Fibroblast of the aortic adventitia (primary cell): ENCODE results near the gene MCTP1. TPM values are rescaled to one million over a fixed set of nuclear protein-coding genes. Genes with fewer than 3 reads are reported as not detected.

ENCODE experiments used
- DNase-seq: peaks from one replicate; pipeline ENCODE4 v3.0.0-alpha.2; 2010; ENCODE audit warnings: low read depth
- H3K4me3 ChIP-seq: 2 replicates; pipeline ENCODE4 v1.5.1; 2011; ENCODE audit warnings: low read depth, mild to moderate bottlenecking, control low read depth, low read length, moderate library complexity
- total RNA-seq: library from RNA; depleted of rRNA; stranded (reverse); fragments of >200 nt; gene quantifications from 2 replicates; pipeline ENCODE4 v1.2.3, GENCODE V29; 2012; ENCODE audit warnings: low replicate concordance
- TF ChIP-seq, protein P1 (sequence below): IDR thresholded peaks from 2 replicates; pipeline ENCODE4 v1.5.1; 2011; ENCODE audit warnings: mild to moderate bottlenecking, low read length, control low read depth, inconsistent platforms; ENCODE audit not compliant: insufficient read depth

The MCTP1 gene
- total RNA-seq, 1 donor, result 7.6 TPM

DNA sequence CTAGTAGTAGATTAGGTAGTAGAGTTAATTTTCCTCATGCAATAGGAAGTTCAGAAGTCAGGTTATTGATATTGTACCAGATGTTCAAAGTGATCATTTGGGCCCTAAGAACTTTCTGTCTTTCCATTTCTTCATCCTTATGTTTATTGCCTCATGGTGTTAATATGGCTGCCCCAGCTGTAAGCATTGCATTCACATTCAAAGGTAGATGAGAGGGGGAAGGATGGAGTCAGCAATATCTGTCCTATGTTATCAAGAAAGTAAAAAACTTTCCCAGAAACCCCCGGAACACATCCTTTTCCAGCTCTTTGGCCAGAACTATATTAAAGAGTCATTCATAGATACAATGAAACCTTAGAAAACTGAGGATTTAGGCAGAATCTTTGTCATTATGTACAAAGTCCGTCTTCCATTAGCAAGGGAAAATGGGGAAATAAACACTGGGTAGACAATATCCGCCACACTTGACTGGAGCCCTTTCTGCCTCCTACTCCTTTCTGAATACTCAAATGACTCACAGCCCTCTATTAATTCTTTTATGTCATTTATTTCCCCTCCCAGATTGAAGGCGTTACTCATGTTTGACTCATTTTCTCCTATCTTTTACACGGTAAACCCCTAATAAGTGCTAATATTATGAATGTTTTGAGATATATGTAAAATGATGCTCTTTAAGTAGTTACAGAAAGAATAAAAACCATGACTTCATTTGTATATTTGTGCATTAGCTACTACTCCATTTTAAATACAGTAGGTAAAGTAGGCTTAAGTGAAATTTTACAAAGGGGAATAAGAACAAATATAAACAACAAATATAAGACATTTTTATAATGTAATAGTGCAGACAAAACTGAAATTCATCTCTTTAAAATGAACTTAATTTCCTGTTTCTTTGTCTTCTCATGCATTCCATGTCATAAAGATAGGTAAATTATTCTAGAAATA is 538.8 kb downstream of the MCTP1 start:
- DNase-seq, result peak; percentile 38
- H3K4me3 ChIP-seq, result no peak overlapping the region
- TF ChIP-seq, protein P1, sequence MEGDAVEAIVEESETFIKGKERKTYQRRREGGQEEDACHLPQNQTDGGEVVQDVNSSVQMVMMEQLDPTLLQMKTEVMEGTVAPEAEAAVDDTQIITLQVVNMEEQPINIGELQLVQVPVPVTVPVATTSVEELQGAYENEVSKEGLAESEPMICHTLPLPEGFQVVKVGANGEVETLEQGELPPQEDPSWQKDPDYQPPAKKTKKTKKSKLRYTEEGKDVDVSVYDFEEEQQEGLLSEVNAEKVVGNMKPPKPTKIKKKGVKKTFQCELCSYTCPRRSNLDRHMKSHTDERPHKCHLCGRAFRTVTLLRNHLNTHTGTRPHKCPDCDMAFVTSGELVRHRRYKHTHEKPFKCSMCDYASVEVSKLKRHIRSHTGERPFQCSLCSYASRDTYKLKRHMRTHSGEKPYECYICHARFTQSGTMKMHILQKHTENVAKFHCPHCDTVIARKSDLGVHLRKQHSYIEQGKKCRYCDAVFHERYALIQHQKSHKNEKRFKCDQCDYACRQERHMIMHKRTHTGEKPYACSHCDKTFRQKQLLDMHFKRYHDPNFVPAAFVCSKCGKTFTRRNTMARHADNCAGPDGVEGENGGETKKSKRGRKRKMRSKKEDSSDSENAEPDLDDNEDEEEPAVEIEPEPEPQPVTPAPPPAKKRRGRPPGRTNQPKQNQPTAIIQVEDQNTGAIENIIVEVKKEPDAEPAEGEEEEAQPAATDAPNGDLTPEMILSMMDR, result no peak

GRCh38 chr5:94744906-94745305 is 540.0 kb downstream of the MCTP1 start:
- TF ChIP-seq, protein P1, result no peak
- no peak overlapping the region for H3K4me3 ChIP-seq
- no peak for DNase-seq

- no peak for DNase-seq
- no peak overlapping the region for H3K4me3 ChIP-seq
- TF ChIP-seq, protein P1, result no peak
These were observed 542.0 kb downstream of the MCTP1 start for GRCh38 chr5:94742852-94743251.

GRCh38 chr5:94740286-94740685 is 544.6 kb downstream of the MCTP1 start:
- no peak overlapping the region for H3K4me3 ChIP-seq
- TF ChIP-seq, protein P1, result no peak
- no peak for DNase-seq

- no peak overlapping the region for H3K4me3 ChIP-seq
- TF ChIP-seq, protein P1, result no peak
- no peak for DNase-seq
These were observed 548.4 kb downstream of the MCTP1 start for GRCh38 chr5:94736498-94736897.

GRCh38 chr5:94731471-94731870 is 553.4 kb downstream of the MCTP1 start:
- no peak overlapping the region for H3K4me3 ChIP-seq
- TF ChIP-seq, protein P1, result no peak
- DNase-seq, result no peak
